Amniotic epithelial cell (primary cell): ENCODE measurements around the gene USP34.
"Not testable (repeated sequence)": the region's sequence is repeated elsewhere in the genome, so short reads cannot be mapped to it uniquely, and the experiment has no call there.

Experiments used
- DNase-seq: peaks from one replicate; pipeline ENCODE4 v3.0.0-alpha.2; 2010; ENCODE audit warnings: low read depth

The USP34 gene

DNA sequence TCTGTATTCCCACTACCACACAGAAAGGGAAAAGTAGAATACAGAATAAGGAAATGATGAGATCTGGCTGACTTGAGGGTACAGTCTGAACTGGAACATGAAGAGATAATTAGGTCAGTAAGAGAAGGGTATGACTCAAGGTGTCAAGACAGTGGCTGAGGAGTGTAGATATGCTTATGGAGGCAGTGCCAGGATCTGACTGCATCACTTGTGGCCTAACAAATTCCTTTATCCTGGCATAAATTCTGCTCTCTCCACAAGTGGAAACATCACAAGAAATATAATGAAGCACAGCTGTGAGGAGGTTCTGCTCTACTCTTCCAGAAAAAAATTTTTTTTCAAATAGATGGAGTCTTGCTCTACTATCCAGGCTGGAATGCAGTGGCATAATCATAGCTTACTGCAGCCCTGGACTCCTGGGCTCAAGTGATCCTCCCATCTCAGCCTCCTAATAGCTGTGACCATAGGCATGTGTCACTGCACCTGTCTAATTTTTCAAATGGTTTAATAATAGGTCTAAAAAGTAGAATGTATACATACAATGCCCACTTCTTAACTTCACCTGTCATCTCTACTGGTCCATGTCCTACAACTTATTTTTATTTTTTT lies 223.6 kb downstream of the USP34 start:
- DNase-seq, result peak; percentile 98

- peak; percentile 61 for DNase-seq
These were observed 226.2 kb downstream of the USP34 start for GRCh38 chr2:61244694-61245093.

GRCh38 chr2:61241266-61241665 lies 229.6 kb downstream of the USP34 start:
- DNase-seq, result no peak

DNA sequence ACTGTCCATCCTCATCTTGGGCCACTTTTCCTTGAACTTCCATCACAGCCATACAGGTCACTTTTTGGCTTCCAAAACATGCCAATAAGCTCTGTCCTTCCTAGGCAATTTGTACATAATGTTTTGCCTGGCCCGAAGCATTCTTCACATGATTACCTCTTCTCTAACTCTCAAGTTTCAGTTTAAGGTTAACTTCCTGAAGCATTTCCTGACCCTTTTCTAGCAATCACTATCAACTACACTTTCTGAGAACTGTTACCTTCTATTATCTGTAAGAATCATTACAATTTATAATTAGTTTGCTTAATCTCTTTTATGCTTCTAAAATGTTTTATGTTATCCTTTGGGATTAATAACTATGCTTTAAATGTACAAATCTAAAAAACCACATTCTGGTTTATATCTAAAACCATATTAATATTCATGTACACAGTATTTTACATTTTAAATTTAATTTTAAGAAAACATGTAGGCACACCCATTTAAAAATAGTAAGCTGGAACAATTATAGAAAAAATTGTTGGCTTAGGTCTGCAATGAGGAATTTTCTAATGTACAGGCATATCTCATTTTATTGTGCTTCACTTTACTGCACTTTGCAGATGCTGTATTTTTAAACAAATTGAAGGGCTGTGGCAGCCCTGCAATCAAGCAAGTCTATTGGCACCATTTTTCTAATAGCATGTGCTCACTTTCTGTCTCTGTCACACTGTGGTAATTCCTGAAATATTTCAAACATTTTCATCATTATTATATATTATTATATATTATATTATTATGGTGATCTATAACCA lies 232.5 kb downstream of the USP34 start:
- DNase-seq, result no peak

DNA sequence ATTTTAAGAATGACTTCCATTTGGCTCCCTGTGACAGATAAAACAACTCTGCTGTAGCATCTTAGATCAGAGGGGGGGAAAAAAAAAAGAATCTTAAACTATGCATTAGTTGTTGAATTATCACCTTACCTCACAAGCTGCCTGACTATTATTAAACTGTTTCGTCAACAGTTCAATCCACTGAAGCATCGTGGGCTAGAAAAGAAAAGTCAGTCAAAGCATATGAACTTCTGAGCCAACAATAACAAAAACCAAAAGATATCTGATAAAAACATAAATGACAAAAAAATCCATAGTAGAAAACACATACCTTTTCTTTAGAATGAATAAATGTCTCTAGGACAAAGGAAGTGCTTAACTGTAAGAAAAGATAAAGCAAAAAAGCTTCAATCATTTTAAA lies 235.2 kb downstream of the USP34 start:
- no peak for DNase-seq

- DNase-seq, result no peak
These were observed 237.3 kb downstream of the USP34 start for GRCh38 chr2:61233581-61233980.

DNA sequence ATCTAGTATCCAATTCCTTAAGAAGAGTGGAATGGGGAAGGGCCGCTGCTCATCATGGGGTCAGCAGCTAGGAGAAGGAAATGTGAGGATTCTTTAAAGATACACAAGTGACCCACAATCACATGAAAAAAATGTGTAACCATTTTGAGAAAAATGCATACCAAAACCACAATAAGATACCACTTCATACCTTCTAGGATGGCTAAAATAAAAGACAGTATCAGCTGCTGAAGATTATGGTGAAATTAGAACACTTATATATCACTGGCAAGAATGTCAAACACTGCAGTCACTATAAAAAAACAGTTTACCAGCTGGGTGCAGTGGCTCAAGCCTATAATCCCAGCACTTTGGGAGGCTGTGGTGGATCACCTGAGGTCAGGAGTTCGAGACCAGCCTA lies 241.0 kb downstream of the USP34 start:
- peak; percentile 63 for DNase-seq

- DNase-seq, result no peak
These were observed 248.3 kb downstream of the USP34 start for GRCh38 chr2:61222567-61222966.

GRCh38 chr2:61221819-61222218 lies 249.1 kb downstream of the USP34 start:
- DNase-seq, result no peak

GRCh38 chr2:61220768-61221167 lies 250.1 kb downstream of the USP34 start:
- peak; percentile 68 for DNase-seq

GRCh38 chr2:61218817-61219170 lies 252.1 kb downstream of the USP34 start:
- no peak for DNase-seq

DNA sequence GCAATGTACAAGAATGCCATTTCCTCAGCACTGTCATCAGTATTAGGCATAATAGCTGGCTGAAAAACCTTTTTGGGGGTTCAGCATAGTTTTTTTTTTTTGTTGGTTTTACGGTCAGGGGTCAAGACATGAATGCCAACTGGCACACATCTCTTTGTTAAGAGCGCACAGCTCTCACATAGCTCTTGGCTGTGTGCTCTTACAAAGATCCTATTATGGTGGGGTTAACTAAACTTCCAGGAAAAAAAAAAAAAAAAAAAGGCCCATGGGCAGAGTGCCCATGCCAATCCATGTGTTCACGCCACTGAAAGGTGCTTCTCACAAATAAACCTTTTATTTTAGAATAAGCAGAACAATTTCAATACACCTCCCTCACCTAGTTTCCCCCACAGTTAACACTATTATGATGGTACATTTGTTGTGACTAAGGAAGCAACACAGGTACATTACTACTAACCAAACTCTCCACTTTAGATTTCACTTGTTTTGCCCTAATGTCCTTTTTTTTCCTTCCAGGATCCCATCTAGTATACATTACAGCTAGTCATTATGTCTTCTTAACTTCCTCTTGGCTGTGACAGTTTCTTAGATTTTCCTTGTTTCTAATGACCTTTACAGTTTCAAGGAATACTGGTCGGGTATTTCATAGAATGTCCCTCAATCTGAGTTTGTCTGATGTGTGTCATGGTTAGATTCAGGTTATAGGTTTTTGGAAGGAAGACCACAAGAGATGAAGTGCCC lies 252.6 kb downstream of the USP34 start:
- DNase-seq, result no peak

DNA sequence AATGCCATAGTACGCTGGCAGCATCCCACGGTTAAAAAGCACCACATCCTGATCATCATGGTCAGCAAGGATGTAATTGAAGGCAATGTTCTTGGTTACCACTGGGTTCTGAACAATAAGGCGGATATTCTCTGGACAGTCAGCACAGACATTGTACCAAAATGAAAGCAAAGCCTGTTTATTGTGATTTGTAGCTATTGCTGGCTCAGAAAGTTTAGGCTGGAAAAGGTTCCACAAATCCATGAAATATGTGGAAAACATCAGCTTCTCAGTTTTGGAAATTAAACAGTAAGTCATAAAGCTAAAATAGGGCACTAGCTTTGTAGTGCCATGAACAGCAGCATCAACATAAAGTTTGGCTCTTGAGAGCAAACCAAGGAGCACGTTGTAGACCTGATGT lies 256.7 kb downstream of the USP34 start:
- no peak for DNase-seq

DNA sequence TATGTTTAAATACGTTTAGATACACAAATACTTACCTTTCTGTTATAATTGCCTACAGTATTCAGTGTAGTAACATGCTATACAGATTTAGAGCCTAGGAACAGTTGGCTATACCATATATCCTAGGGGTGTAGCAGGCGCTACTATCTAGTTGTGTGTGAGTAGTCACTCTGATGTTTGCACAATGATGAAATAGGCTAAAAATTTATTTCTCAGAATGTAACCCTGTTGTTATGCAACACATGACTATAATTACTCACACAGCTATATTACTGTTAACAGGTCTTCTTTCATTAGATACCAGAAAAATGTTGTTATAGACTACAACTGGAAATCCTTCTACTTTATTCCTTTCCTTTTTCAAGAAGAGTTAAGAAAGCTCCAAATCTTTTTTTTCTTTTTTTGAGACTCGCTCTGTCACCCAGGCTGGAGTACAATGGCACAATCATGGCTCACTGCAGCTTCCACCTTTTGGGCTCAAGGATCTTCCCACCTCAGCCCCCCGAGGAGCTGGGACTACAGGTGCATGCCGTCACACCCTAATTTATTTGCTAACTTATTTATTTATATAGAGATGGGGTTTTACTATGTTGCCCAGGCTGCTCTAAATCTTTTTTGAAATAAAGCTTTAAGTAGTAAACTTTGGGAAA lies 260.4 kb downstream of the USP34 start:
- DNase-seq, result peak; percentile 93

DNA sequence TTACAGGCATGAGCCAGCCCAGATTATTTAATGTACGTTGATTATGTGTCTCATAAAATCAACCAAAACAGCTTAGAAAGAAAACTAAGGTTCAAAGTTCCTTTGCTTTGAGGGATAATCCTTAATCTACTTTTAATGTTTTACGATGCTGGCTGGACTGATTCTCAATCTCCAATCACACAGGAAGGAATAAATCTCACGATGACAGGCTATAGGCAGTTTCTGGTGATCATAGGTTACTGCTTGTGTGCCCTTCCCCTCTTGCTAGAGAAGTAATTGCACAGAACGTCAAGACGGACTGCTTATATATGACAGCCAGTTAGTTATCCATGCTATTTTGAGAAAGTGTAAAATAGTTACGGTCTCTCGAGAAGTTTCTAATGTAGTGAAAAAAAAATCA lies 265.8 kb downstream of the USP34 start:
- DNase-seq, result no peak

GRCh38 chr2:61196671-61197070 lies 274.2 kb downstream of the USP34 start:
- peak; percentile 69 for DNase-seq

DNA sequence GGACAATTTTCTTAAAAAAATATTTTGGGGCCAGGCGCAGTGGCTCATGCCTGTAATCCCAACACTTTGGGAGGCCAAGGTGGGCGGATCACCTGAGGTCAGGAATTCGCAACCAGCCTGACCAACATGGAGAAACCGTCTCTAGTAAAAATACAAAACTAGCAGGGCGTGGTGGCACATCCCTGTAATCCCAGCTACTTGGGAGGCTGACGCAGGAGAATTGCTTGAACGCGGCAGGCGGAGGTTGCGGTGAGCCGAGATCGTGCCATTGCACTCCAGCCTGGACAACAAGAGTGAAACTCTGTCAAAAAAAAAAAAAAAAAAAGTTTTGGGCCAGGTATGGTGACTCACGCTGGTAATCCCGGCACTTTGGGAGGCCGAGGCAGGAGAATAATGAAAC lies 276.2 kb downstream of the USP34 start:
- not testable (repeated sequence) for DNase-seq

DNA sequence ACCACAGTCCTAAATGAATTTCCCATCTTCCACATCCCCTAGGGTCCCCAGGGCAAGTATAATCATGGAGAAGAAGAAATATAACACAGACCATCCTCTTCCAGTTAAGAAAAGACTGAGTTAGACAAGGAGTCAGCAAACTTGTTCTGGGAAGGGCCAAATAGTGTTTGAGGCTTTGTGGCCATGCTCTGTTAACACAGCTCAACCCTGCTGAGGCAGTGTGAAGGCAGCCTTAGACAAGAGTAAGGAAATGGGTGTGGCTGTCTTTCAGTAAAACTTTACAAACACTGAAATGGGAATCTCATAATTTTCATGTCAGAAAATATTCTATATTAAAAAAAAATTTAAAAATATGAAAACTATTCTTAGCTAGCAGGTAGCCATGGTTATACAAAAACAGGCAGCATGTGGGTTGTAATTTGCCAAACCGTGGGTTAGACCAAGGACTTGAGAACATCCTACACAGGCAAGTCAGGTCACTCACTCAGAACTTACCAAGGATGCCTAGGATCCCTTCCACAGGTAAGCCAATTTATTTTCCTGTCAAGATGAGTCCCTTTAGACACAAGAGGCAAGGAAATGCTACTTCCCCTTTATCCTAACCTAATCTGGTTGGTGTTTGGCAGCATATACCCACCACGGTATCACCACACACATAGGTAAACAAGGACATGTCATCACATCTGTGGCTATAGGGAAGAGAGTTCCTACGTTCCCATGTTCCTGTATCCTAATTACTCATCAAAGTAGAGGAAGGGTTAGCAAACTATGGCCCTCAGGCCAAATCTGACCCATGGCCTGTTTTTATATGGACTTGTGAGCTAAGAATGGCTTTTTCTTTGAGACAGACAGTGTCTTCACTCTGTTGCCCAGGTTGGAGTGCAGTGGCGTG lies 277.0 kb downstream of the USP34 start:
- no peak for DNase-seq

DNA sequence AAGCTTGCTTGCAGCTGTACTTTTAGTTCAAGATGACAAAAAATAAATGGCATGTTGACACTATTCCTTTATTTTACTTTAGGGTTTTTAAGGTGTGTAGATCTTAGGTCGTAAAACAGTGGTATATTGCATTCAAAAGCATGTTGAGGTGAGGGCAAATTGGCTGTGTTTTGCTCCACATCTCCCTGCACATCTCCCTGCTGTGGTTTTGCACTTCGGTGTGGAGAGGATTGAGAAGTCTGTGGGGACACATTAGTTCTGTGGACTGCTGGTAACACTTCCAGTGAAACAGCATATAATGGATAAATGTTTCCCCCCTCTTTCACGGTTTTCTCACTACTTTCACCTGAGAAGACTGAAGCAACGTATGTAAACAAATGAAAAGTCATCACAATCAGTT lies 283.8 kb downstream of the USP34 start:
- no peak for DNase-seq

- DNase-seq, result no peak
These were observed 285.6 kb downstream of the USP34 start for GRCh38 chr2:61185231-61185728.

DNA sequence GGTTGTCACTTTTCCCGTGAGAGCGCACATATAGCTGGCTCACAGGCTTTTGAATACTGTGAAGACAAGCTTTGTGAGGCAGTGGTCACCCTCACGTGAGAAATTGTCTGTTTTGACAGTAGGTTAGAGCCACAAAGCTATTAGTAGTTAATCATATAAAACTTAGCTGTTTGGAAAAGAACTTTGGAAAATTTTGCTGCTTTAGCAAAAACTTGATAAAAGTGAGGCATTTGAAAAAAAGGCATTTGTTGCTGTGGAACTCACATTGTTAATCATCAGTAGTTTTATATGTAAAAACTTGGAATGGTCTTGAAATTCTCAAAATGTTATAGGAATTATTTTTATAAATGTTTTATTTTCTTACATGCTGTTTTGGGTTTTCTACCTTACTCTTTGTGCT lies 286.6 kb downstream of the USP34 start:
- DNase-seq, result no peak

- DNase-seq, result no peak
These were observed 287.1 kb downstream of the USP34 start for GRCh38 chr2:61183795-61184194.
